ENCODE data around the gene MT4. TPM values are rescaled to one million over a fixed set of nuclear protein-coding genes. Genes with fewer than 3 reads are reported as not detected.

MT4 gene
- polyA plus RNA-seq (ENCODE audit: low read depth in 6 of 6): not detected

GRCh38 chr16:56564793-56565477 lies at the start of gene MT4:
TSS of gene MT4 (plus strand) at chr16:56565073. CDS start at chr16:56565129, 56 bp downstream.
- no peak for DNase-seq
- peaks cover 24 to 53% (median 47%) of the 10 kb centered on the region in 3 donors for H3K27me3 Mint-ChIP-seq
- ATAC-seq (ENCODE audit: low read depth in 2 of 2): no peak
- H3K27ac Mint-ChIP-seq: peak within 1 kb of the TSS in 1 of 6 donors; percentile 29
- peak within 1 kb of the TSS in 1 of 8 donors; percentile 0 for H3K4me3 Mint-ChIP-seq
- no peaks in the 10 kb centered on the region for H3K9me3 Mint-ChIP-seq
- no peaks in the 10 kb centered on the region for H3K36me3 Mint-ChIP-seq
- peaks cover 0 to 5% (median 0%) of the 10 kb centered on the region in 3 donors for H3K4me1 Mint-ChIP-seq

GRCh38 chr16:56515665-56516064 lies 49.2 kb upstream of the MT4 start:
- Mint-ChIP-seq H3K36me3 (peaks cover 4 to 10% of the 10 kb centered on the region in 2 donors), H3K27ac (peak overlapping the region in 2 of 6 donors; percentile 1 to 68), H3K4me3 (peak overlapping the region in 1 of 8 donors; percentile 28), H3K9me3 (peaks cover 0 to 1% (median 0%) of the 10 kb centered on the region in 7 donors), H3K27me3 (no peaks in the 10 kb centered on the region), H3K4me1 (peaks cover 32 to 45% (median 38%) of the 10 kb centered on the region in 3 donors)
- DNase-seq (no peak), ATAC-seq (ENCODE audit: low read depth in 2 of 2) (no peak)

GRCh38 chr16:56517206-56517605 lies 47.7 kb upstream of the MT4 start:
- Mint-ChIP-seq H3K4me1 (peaks cover 34 to 48% (median 40%) of the 10 kb centered on the region in 3 donors), H3K27ac (peak overlapping the region in 1 of 6 donors; percentile 39), H3K36me3 (peaks cover 0 to 5% of the 10 kb centered on the region in 2 donors), H3K27me3 (peaks cover 0 to 5% (median 0%) of the 10 kb centered on the region in 3 donors), H3K9me3 (peaks cover 0 to 1% (median 0%) of the 10 kb centered on the region in 7 donors), H3K4me3 (no peak overlapping the region)
- ATAC-seq (ENCODE audit: low read depth in 2 of 2): no peak
- DNase-seq: no peak

- peak overlapping the region; percentile 82 to 92 (median 85) for H3K4me3 Mint-ChIP-seq
- peaks cover 0 to 5% (median 0%) of the 10 kb centered on the region in 3 donors for H3K27me3 Mint-ChIP-seq
- peaks cover 0 to 1% (median 0%) of the 10 kb centered on the region in 7 donors for H3K9me3 Mint-ChIP-seq
- H3K4me1 Mint-ChIP-seq: peaks cover 27 to 42% (median 40%) of the 10 kb centered on the region in 3 donors
- H3K27ac Mint-ChIP-seq: peak overlapping the region in 2 of 6 donors; percentile 49 to 56
- DNase-seq (no peak), ATAC-seq (ENCODE audit: low read depth in 2 of 2) (no peak)
- H3K36me3 Mint-ChIP-seq: peaks cover 0 to under 1% of the 10 kb centered on the region in 2 donors
These were observed 46.4 kb upstream of the MT4 start for GRCh38 chr16:56518425-56518824.

GRCh38 chr16:56519459-56520250 lies 45.2 kb upstream of the MT4 start, which contains the start of gene BBS2:
TSS of gene BBS2 (minus strand) at chr16:56520024. CDS start at chr16:56519862, 162 bp downstream.
- Mint-ChIP-seq H3K4me3 (peak within 1 kb of the TSS; percentile 82 to 92 (median 86)), H3K27me3 (peaks cover 0 to 5% (median 0%) of the 10 kb centered on the region in 3 donors), H3K27ac (peak within 1 kb of the TSS; percentile 72 to 94 (median 88)), H3K4me1 (peaks cover 21 to 35% (median 34%) of the 10 kb centered on the region in 3 donors), H3K36me3 (no peaks in the 10 kb centered on the region), H3K9me3 (peaks cover 0 to 1% (median 0%) of the 10 kb centered on the region in 7 donors)
- peak; percentile 90 for DNase-seq
- ATAC-seq (ENCODE audit: low read depth in 2 of 2): peak; percentile 84 to 85

GRCh38 chr16:56520251-56520577 lies 44.7 kb upstream of the MT4 start:
- H3K9me3 Mint-ChIP-seq: peaks cover 0 to 1% (median 0%) of the 10 kb centered on the region in 7 donors
- H3K4me3 Mint-ChIP-seq: peak overlapping the region; percentile 82 to 92 (median 86)
- H3K27me3 Mint-ChIP-seq: peaks cover 0 to 5% (median under 1%) of the 10 kb centered on the region in 3 donors
- H3K4me1 Mint-ChIP-seq: peaks cover 21 to 35% (median 34%) of the 10 kb centered on the region in 3 donors
- DNase-seq (no peak), ATAC-seq (ENCODE audit: low read depth in 2 of 2) (no peak)
- H3K36me3 Mint-ChIP-seq: no peaks in the 10 kb centered on the region
- H3K27ac Mint-ChIP-seq: peak overlapping the region; percentile 60 to 94 (median 88)

- ATAC-seq (ENCODE audit: low read depth in 2 of 2) (no peak), DNase-seq (no peak)
- Mint-ChIP-seq H3K4me3 (no peak overlapping the region), H3K4me1 (peaks cover 6% of the 10 kb centered on the region in 3 donors), H3K36me3 (no peaks in the 10 kb centered on the region), H3K27me3 (peaks cover 5 to 25% (median 24%) of the 10 kb centered on the region in 3 donors), H3K27ac (no peak overlapping the region), H3K9me3 (no peaks in the 10 kb centered on the region)
These were observed 39.6 kb upstream of the MT4 start for GRCh38 chr16:56525236-56525635.

- H3K4me3 Mint-ChIP-seq: no peak overlapping the region
These were observed 34.0 kb upstream of the MT4 start for GRCh38 chr16:56530872-56531271.

GRCh38 chr16:56532714-56533113 lies 32.2 kb upstream of the MT4 start:
- Mint-ChIP-seq H3K9me3 (no peaks in the 10 kb centered on the region), H3K36me3 (no peaks in the 10 kb centered on the region), H3K4me1 (no peaks in the 10 kb centered on the region), H3K27me3 (peaks cover 21 to 51% (median 48%) of the 10 kb centered on the region in 3 donors), H3K4me3 (no peak overlapping the region), H3K27ac (no peak overlapping the region)
- no peak for DNase-seq
- ATAC-seq (ENCODE audit: low read depth in 2 of 2): no peak

More at GRCh38 chr16:56530872-56531271, 34.0 kb upstream of the MT4 start:
- ATAC-seq (ENCODE audit: low read depth in 2 of 2) (no peak), DNase-seq (no peak)
- Mint-ChIP-seq H3K27ac (peak overlapping the region in 1 of 6 donors; percentile 75), H3K4me1 (no peaks in the 10 kb centered on the region), H3K27me3 (peaks cover 15 to 56% (median 50%) of the 10 kb centered on the region in 3 donors), H3K36me3 (no peaks in the 10 kb centered on the region), H3K9me3 (no peaks in the 10 kb centered on the region)

GRCh38 chr16:56534847-56535383 lies 30.0 kb upstream of the MT4 start:
- Mint-ChIP-seq H3K4me1 (no peaks in the 10 kb centered on the region), H3K27ac (no peak overlapping the region)

GRCh38 chr16:56538331-56538730 lies 26.5 kb upstream of the MT4 start:
- H3K4me3 Mint-ChIP-seq: no peak overlapping the region
- DNase-seq (no peak), ATAC-seq (ENCODE audit: low read depth in 2 of 2) (no peak)
- H3K36me3 Mint-ChIP-seq: no peaks in the 10 kb centered on the region
- H3K27me3 Mint-ChIP-seq: peaks cover 40 to 64% (median 60%) of the 10 kb centered on the region in 3 donors
- H3K27ac Mint-ChIP-seq: no peak overlapping the region
- peaks cover 0 to 4% (median 0%) of the 10 kb centered on the region in 3 donors for H3K4me1 Mint-ChIP-seq
- H3K9me3 Mint-ChIP-seq: peaks cover 0 to 2% (median 0%) of the 10 kb centered on the region in 7 donors

More at GRCh38 chr16:56534847-56535383, 30.0 kb upstream of the MT4 start:
- ATAC-seq (ENCODE audit: low read depth in 2 of 2): no peak
- no peak for DNase-seq
- Mint-ChIP-seq H3K36me3 (no peaks in the 10 kb centered on the region), H3K9me3 (no peaks in the 10 kb centered on the region), H3K27me3 (peaks cover 34 to 57% (median 57%) of the 10 kb centered on the region in 3 donors), H3K4me3 (no peak overlapping the region)

GRCh38 chr16:56539656-56540055 lies 25.2 kb upstream of the MT4 start:
- H3K27me3 Mint-ChIP-seq: peaks cover 40 to 56% (median 48%) of the 10 kb centered on the region in 3 donors
- ATAC-seq (ENCODE audit: low read depth in 2 of 2): no peak

GRCh38 chr16:56542039-56542438 lies 22.8 kb upstream of the MT4 start:
- Mint-ChIP-seq H3K36me3 (no peaks in the 10 kb centered on the region), H3K4me1 (peaks cover 0 to 4% (median 0%) of the 10 kb centered on the region in 3 donors), H3K27ac (no peak overlapping the region), H3K4me3 (no peak overlapping the region), H3K9me3 (peaks cover 0 to 2% (median 0%) of the 10 kb centered on the region in 7 donors), H3K27me3 (peaks cover 30 to 41% (median 32%) of the 10 kb centered on the region in 3 donors)
- ATAC-seq (ENCODE audit: low read depth in 2 of 2) (no peak), DNase-seq (no peak)

More at GRCh38 chr16:56539656-56540055, 25.2 kb upstream of the MT4 start:
- no peak for DNase-seq
- no peak overlapping the region for H3K27ac Mint-ChIP-seq
- no peaks in the 10 kb centered on the region for H3K36me3 Mint-ChIP-seq
- H3K9me3 Mint-ChIP-seq: peaks cover 0 to 2% (median 0%) of the 10 kb centered on the region in 7 donors
- H3K4me1 Mint-ChIP-seq: peaks cover 0 to 4% (median 0%) of the 10 kb centered on the region in 3 donors
- no peak overlapping the region for H3K4me3 Mint-ChIP-seq
